ENCODE measurements around the gene DSC2.

Gene DSC2

DNA sequence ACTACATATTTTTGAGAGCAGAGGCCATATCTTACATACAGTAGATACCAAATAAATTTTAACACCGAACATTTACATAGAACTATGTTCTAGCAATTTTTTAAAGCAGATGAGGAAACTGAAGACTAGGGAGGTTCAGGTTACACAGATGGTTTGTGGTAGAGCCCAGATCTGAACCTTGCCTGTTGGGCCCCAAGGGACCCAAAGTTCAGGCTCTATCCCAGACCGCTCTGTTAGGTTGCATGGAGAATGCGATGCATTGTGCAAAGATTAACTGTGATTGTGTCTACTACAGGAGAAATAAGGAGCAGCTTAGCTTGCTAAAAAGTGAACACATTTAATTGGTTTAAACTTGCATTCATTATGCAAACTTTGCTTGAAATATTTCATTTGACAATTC lies 43.3 kb downstream of the DSC2 start:
- H3K9me3 ChIP-seq (replicated peaks; ENCODE audit: low read length) = peaks cover 4% of the 10 kb centered on the region
- H3K4me2 ChIP-seq (ENCODE audit: low read length) = no peak overlapping the region
- no peaks in the 10 kb centered on the region for H3K36me3 ChIP-seq (ENCODE audit: insufficient read depth, low read length)
- H3K4me1 ChIP-seq (ENCODE audit: control insufficient read depth, insufficient read depth, low read length) = no peaks in the 10 kb centered on the region
- no peak overlapping the region for H3K9ac ChIP-seq (ENCODE audit: low read depth, low read length)
- no peaks in the 10 kb centered on the region for H3K27me3 ChIP-seq (ENCODE audit: control insufficient read depth, insufficient read depth, low read length)
- no peak overlapping the region for H3K4me3 ChIP-seq (ENCODE audit: low read length)

DNA sequence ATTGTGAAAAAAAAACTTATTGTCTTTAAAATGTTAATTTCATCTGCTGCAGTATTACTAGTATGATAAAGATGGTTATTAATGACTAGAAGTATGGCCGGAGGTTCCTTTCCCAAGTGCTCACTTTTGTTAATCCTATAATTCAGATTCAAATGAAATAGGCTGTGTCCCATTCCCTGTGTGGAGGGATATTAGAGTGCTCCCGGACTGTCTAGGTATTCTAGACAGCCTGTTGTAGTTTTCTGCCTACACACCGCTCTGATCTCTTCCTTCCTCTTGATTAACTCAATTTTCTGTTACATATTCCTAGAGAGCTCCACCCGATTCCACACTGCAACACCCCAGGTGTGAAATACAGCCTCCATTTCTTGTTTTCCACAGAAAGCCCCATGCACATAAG lies 44.3 kb downstream of the DSC2 start:
- no peaks in the 10 kb centered on the region for H3K27me3 ChIP-seq (ENCODE audit: control insufficient read depth, insufficient read depth, low read length)
- H3K4me2 ChIP-seq (ENCODE audit: low read length) = no peak overlapping the region
- peaks cover 4% of the 10 kb centered on the region for H3K9me3 ChIP-seq (replicated peaks; ENCODE audit: low read length)
- no peaks in the 10 kb centered on the region for H3K4me1 ChIP-seq (ENCODE audit: control insufficient read depth, insufficient read depth, low read length)
- H3K4me3 ChIP-seq (ENCODE audit: low read length) = no peak overlapping the region
- no peaks in the 10 kb centered on the region for H3K36me3 ChIP-seq (ENCODE audit: insufficient read depth, low read length)
- no peak overlapping the region for H3K9ac ChIP-seq (ENCODE audit: low read depth, low read length)

DNA sequence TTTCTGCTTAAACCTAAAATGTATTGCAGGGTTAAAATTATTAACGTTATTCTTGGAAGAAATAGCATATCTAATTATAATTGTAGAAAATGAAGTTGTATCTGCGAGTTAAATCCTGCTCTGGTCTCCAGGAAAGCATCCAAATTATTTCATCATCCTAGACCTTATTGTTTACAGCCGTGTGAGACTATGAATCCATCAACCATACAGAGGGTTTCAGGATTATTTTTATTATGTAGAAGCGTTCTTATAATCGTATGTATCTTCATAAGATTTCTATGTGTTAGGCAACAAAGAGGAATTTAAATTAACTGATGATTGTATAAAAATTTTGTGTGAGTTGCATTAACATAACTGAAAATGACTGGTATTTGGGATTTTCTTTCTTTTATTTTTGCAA lies 45.2 kb downstream of the DSC2 start:
- Histone ChIP-seq H3K9ac (ENCODE audit: low read depth, low read length) (no peak overlapping the region), H3K27me3 (ENCODE audit: control insufficient read depth, insufficient read depth, low read length) (no peaks in the 10 kb centered on the region), H3K4me2 (ENCODE audit: low read length) (no peak overlapping the region), H3K4me1 (ENCODE audit: control insufficient read depth, insufficient read depth, low read length) (no peaks in the 10 kb centered on the region), H3K9me3 (replicated peaks; ENCODE audit: low read length) (peaks cover 4% of the 10 kb centered on the region), H3K36me3 (ENCODE audit: insufficient read depth, low read length) (no peaks in the 10 kb centered on the region), H3K4me3 (ENCODE audit: low read length) (no peak overlapping the region)

DNA sequence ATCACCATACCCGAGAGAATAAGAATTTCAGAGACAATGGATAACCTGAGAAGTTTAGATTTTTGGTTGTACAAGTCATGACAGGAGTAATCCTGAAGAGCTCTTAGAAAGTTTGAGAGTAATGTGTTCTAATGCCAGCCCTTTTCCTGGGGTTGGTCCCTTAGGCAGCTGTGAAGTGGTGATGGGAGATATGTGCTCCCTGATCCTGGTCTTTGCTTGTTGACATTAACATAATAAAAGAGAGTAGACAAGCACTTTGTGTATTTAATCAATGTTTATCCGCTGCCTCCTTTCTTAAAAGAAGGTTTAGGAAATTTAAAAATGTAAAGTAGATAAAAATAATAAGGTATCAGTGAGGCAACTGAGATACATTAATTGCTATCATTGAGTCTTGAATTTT lies 45.9 kb downstream of the DSC2 start:
- peaks cover 4% of the 10 kb centered on the region for H3K9me3 ChIP-seq (replicated peaks; ENCODE audit: low read length)
- no peak overlapping the region for H3K4me3 ChIP-seq (ENCODE audit: low read length)
- no peak overlapping the region for H3K4me2 ChIP-seq (ENCODE audit: low read length)
- H3K4me1 ChIP-seq (ENCODE audit: control insufficient read depth, insufficient read depth, low read length) = no peaks in the 10 kb centered on the region
- H3K36me3 ChIP-seq (ENCODE audit: insufficient read depth, low read length) = no peaks in the 10 kb centered on the region
- no peak overlapping the region for H3K9ac ChIP-seq (ENCODE audit: low read depth, low read length)
- no peaks in the 10 kb centered on the region for H3K27me3 ChIP-seq (ENCODE audit: control insufficient read depth, insufficient read depth, low read length)

DNA sequence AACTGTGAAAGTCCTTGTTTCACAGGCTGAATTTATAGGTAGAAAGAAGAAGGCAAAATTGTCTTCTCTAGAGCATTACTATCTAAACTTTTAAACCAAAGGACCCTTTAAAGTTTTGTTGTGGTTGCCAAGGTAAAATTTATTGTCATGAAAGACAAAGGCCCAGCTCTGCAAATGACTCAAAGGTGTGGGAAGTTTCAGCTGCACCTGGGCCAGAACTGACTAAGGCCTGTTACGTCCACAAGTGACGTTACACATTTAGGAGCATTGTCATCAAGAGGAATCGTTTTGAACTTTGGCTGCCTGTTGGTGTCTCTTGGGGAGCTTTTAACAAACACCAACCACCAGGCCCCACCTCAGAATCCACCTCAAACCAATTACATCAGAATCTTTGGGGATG lies 51.6 kb downstream of the DSC2 start:
- Histone ChIP-seq H3K4me2 (ENCODE audit: low read length) (no peak overlapping the region), H3K9me3 (replicated peaks; ENCODE audit: low read length) (peaks cover 6% of the 10 kb centered on the region), H3K4me3 (ENCODE audit: low read length) (no peak overlapping the region), H3K36me3 (ENCODE audit: insufficient read depth, low read length) (no peaks in the 10 kb centered on the region), H3K27me3 (ENCODE audit: control insufficient read depth, insufficient read depth, low read length) (no peaks in the 10 kb centered on the region), H3K4me1 (ENCODE audit: control insufficient read depth, insufficient read depth, low read length) (no peaks in the 10 kb centered on the region), H3K9ac (ENCODE audit: low read depth, low read length) (no peak overlapping the region)

DNA sequence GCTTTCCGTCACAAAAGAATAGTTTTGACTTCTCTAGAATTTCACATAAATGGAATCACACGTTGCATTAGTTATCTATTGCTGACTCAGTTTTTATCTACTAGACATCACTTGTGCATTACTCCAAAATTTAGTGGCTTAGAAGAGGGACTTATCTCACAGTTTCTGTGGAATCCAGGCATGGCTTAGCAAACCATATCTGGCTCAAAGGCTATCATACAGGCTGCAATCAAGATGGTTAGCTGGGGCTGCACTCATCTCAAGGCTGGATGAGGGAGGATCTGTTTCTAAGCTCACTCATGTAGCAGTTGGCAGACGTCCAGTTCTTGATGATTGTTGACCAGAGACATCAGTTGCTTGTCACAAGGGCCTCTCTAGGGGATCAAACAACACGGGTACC lies 53.0 kb downstream of the DSC2 start:
- H3K36me3 ChIP-seq (ENCODE audit: insufficient read depth, low read length) = no peaks in the 10 kb centered on the region
- no peak overlapping the region for H3K4me3 ChIP-seq (ENCODE audit: low read length)
- H3K4me1 ChIP-seq (ENCODE audit: control insufficient read depth, insufficient read depth, low read length) = no peaks in the 10 kb centered on the region
- H3K4me2 ChIP-seq (ENCODE audit: low read length) = no peak overlapping the region
- H3K9me3 ChIP-seq (replicated peaks; ENCODE audit: low read length) = peaks cover 9% of the 10 kb centered on the region
- H3K27me3 ChIP-seq (ENCODE audit: control insufficient read depth, insufficient read depth, low read length) = no peaks in the 10 kb centered on the region
- no peak overlapping the region for H3K9ac ChIP-seq (ENCODE audit: low read depth, low read length)

DNA sequence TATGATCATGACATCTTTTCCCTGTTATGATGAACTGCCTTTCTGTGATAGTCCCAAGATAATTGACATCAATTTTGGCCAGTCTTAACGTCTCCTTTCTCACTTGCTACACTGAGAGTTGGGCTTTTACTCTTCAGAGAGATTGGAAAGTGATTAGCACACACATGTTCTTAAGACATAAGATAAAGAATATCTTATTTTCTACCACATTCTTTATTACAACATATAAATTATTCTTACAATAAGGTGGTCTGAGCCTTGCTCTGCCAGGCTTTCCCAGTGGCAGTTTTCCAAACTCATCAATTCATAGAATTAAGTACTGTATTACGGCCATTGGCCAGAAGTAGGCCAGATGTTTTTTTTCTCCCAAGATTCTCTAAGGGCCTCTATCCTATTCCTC lies 54.0 kb downstream of the DSC2 start:
- Histone ChIP-seq H3K36me3 (ENCODE audit: insufficient read depth, low read length) (no peaks in the 10 kb centered on the region), H3K4me2 (ENCODE audit: low read length) (no peak overlapping the region), H3K4me1 (ENCODE audit: control insufficient read depth, insufficient read depth, low read length) (no peaks in the 10 kb centered on the region), H3K9me3 (replicated peaks; ENCODE audit: low read length) (peaks cover 9% of the 10 kb centered on the region), H3K4me3 (ENCODE audit: low read length) (no peak overlapping the region), H3K9ac (ENCODE audit: low read depth, low read length) (no peak overlapping the region), H3K27me3 (ENCODE audit: control insufficient read depth, insufficient read depth, low read length) (no peaks in the 10 kb centered on the region)

DNA sequence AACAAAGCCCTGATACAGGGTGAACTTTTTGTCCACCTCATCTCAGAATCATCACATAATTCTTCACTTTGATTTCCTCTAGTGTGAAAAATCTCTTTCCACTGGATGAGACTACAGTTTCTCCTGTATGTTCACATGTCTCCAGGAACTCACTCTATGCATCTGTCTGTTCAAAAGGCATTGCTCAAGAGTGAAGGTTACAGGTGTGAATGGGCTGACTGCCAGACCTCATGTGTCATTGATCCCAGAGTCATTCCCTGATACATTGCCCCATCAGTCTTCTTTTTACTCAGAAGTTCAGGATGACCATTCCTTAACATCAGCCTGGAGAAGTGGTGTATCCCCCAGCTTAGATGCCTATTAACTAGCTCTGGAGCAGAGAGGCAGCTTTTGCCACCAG lies 55.3 kb downstream of the DSC2 start:
- Histone ChIP-seq H3K9ac (ENCODE audit: low read depth, low read length) (no peak overlapping the region), H3K9me3 (replicated peaks; ENCODE audit: low read length) (peaks cover 9% of the 10 kb centered on the region), H3K4me1 (ENCODE audit: control insufficient read depth, insufficient read depth, low read length) (no peaks in the 10 kb centered on the region), H3K27me3 (ENCODE audit: control insufficient read depth, insufficient read depth, low read length) (peaks cover 6% of the 10 kb centered on the region), H3K4me3 (ENCODE audit: low read length) (no peak overlapping the region), H3K4me2 (ENCODE audit: low read length) (no peak overlapping the region), H3K36me3 (ENCODE audit: insufficient read depth, low read length) (no peaks in the 10 kb centered on the region)

DNA sequence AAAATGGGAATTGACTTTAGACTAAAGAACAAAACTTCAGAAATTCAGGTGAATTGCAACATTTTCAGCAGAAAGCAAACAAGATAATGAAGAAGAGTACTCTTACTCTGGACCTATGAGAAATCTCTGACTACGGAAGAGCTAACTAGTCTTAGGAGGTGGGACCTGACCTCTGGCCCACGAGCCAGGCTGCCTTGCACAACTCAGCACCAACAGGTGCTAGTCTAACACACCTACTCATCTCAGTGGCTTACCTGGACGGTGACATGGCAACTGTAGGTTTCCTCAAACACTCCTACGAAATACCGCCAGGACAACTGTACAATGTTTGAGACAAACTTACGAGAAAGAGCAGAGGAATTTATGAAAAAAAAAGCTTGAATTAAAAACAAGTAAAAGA lies 56.6 kb downstream of the DSC2 start:
- H3K4me3 ChIP-seq (ENCODE audit: low read length) = no peak overlapping the region
- peaks cover 9% of the 10 kb centered on the region for H3K9me3 ChIP-seq (replicated peaks; ENCODE audit: low read length)
- H3K36me3 ChIP-seq (ENCODE audit: insufficient read depth, low read length) = no peaks in the 10 kb centered on the region
- H3K4me1 ChIP-seq (ENCODE audit: control insufficient read depth, insufficient read depth, low read length) = no peaks in the 10 kb centered on the region
- no peak overlapping the region for H3K9ac ChIP-seq (ENCODE audit: low read depth, low read length)
- no peak overlapping the region for H3K4me2 ChIP-seq (ENCODE audit: low read length)
- peaks cover 18% of the 10 kb centered on the region for H3K27me3 ChIP-seq (ENCODE audit: control insufficient read depth, insufficient read depth, low read length)

DNA sequence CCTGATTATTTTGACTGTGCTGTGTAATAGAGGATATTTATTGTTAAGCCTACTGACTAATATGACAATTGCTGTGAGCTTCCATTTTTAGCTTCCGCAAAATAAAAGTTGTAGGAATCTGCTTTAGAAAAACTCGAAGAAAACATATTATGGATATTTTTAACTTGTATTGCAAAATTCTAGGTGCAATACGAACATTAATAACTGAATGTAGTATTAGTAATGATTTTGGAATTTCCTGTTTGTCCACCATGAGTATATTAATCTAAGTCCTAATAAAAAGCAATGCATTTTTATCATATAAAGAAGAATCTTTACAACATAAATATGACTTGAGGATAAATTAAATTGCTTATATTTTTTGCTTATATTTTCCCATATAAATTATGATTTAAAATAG lies 57.3 kb downstream of the DSC2 start:
- H3K9me3 ChIP-seq (replicated peaks; ENCODE audit: low read length) = peaks cover 9% of the 10 kb centered on the region
- no peak overlapping the region for H3K9ac ChIP-seq (ENCODE audit: low read depth, low read length)
- H3K4me2 ChIP-seq (ENCODE audit: low read length) = no peak overlapping the region
- H3K4me1 ChIP-seq (ENCODE audit: control insufficient read depth, insufficient read depth, low read length) = no peaks in the 10 kb centered on the region
- peaks cover 18% of the 10 kb centered on the region for H3K27me3 ChIP-seq (ENCODE audit: control insufficient read depth, insufficient read depth, low read length)
- no peak overlapping the region for H3K4me3 ChIP-seq (ENCODE audit: low read length)
- H3K36me3 ChIP-seq (ENCODE audit: insufficient read depth, low read length) = no peaks in the 10 kb centered on the region

DNA sequence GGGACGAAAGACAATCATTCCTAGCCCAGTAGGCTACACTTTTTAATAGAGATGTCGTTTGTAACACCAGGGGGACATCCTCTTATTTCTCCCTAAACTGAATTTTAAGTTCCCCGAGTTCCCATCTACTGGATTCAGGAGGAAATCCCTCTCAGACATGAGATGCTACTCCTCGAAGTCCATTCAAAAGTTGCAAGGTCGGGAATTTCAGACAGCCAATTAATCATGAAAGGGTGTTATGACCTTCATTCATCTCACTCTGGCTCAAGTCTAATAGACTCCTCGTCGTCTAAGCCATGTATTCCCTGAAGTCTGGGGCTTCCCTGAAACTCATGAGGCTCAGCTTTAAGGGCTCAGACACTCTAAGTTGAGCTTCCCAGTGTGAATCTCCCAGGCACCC lies 58.5 kb downstream of the DSC2 start:
- H3K4me3 ChIP-seq (ENCODE audit: low read length) = no peak overlapping the region
- no peak overlapping the region for H3K9ac ChIP-seq (ENCODE audit: low read depth, low read length)
- no peaks in the 10 kb centered on the region for H3K36me3 ChIP-seq (ENCODE audit: insufficient read depth, low read length)
- H3K9me3 ChIP-seq (replicated peaks; ENCODE audit: low read length) = peaks cover 9% of the 10 kb centered on the region
- H3K27me3 ChIP-seq (ENCODE audit: control insufficient read depth, insufficient read depth, low read length) = peaks cover 18% of the 10 kb centered on the region
- H3K4me1 ChIP-seq (ENCODE audit: control insufficient read depth, insufficient read depth, low read length) = no peaks in the 10 kb centered on the region
- no peak overlapping the region for H3K4me2 ChIP-seq (ENCODE audit: low read length)

DNA sequence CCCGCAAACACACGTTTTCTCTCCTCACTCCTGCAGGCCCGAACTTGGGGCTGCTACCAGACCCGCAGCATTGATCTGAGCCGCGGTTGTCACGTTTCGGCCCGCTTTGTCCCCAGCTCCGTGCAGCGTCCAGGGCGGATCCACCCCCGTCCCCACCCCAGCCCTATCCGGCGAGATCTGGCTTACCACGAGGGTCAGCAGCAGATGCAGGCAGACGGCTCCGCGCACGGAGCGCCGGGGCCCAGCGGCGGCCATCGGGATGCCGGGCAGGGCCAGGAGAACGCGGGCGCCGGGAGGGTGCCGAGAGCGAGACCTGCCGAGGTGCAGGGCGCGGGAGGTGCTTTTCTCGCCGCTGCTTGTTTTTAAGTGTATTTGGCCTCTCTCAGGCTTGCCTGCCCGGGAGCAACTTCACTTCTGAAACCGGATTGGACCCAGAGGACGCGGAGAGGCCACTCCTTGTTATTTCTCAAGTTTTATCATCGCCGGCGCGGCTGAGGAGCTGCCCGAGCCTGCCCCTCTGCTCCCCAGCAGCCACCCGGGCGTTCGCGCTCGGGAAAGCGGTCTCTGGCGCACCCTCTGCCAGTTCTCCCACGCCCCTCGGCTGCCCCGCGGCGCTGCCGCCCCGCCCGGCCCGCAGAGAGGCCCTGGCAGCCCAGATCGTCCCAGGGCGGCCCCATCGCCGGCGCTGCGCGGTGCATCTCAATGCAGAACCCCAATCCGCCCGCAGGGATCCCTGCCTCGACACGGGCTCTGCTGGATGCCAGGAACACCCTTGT lies 59.6 kb downstream of the DSC2 start, which contains the start of gene DSC3:
Gene DSC3, minus strand, starts transcription at position 337 of the 776 bp plus-strand sequence. Its CDS starts 82 bp downstream, at position 255.
- no peaks in the 10 kb centered on the region for H3K4me1 ChIP-seq (ENCODE audit: control insufficient read depth, insufficient read depth, low read length)
- H3K36me3 ChIP-seq (ENCODE audit: insufficient read depth, low read length) = no peaks in the 10 kb centered on the region
- no peak within 1 kb of the TSS for H3K4me2 ChIP-seq (ENCODE audit: low read length)
- H3K27me3 ChIP-seq (ENCODE audit: control insufficient read depth, insufficient read depth, low read length) = peaks cover 18% of the 10 kb centered on the region
- H3K9me3 ChIP-seq (replicated peaks; ENCODE audit: low read length) = peaks cover 9% of the 10 kb centered on the region
- no peak within 1 kb of the TSS for H3K4me3 ChIP-seq (ENCODE audit: low read length)
- no peak within 1 kb of the TSS for H3K9ac ChIP-seq (ENCODE audit: low read depth, low read length)
